GM19468 (cell line): ENCODE results near the gene CDC6.

Experiments used
- ATAC-seq: cut with Tn5 transposase; IDR thresholded peaks from one replicate; pipeline ENCODE4 v1.9.1; 2021; ENCODE audit warnings: mild to moderate bottlenecking, moderate library complexity, moderate number of reproducible peaks; ENCODE audit not compliant: unreplicated experiment; ENCODE audit errors: extremely low read depth

The CDC6 gene

DNA sequence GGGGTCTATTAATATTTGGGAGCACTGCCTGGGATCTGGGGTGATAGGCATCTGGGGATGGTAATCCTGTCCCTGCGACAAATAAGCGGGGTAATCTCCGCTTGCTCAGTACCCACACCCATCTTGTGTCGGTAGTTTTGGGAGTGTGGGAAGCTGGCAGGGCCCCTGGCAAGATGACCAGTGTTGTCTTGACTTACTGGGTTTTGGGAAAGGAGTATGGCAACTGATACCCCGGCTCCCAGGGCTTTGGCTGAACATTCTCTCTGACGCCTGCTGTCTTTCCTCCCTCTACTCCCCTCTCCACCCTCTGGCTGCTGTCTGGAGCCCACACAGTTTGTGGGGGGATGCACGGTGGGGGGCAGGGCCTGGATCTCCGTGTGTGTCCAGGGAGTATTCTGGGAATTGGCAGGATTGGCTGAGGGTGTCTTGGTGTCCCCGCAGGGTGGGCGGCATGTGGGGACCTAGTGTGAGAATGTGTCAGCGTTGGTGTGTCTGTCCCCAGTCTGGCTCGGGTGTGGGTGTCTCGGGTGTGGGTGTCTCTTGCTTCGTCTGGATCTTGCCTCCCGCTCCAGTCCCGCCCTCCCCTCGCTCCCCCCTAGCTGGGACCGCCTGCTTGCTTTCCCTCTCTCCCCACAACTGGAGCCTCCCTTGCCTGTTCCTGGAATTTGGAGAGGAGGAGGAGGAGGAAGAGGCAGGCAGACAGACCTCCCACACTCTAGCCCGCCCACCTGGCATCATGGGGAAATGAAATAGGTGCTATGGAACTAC lies 33.3 kb downstream of the CDC6 start:
- no peak for ATAC-seq

DNA sequence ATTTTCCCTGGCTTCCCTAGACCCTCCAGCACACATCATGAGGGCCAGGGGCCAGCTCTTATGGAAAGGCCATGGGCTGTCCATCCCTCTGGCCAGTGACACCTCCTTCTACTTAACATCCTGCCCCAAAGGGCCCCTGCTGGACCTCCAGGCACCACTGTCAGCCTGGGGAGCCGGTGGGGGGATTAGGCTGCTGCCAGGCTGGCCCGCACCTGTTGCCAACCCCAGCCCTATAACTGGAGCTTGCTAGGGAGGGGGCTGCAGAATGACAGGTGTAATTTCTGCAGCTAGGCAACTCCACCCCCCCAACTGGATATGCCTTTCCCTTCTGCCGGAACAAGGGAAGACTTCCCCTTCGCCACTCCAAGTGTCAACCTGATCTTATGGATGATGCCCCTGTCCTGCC lies 33.8 kb downstream of the CDC6 start:
- no peak for ATAC-seq

GRCh38 chr17:40321961-40322357 lies 34.3 kb downstream of the CDC6 start:
- no peak for ATAC-seq

DNA sequence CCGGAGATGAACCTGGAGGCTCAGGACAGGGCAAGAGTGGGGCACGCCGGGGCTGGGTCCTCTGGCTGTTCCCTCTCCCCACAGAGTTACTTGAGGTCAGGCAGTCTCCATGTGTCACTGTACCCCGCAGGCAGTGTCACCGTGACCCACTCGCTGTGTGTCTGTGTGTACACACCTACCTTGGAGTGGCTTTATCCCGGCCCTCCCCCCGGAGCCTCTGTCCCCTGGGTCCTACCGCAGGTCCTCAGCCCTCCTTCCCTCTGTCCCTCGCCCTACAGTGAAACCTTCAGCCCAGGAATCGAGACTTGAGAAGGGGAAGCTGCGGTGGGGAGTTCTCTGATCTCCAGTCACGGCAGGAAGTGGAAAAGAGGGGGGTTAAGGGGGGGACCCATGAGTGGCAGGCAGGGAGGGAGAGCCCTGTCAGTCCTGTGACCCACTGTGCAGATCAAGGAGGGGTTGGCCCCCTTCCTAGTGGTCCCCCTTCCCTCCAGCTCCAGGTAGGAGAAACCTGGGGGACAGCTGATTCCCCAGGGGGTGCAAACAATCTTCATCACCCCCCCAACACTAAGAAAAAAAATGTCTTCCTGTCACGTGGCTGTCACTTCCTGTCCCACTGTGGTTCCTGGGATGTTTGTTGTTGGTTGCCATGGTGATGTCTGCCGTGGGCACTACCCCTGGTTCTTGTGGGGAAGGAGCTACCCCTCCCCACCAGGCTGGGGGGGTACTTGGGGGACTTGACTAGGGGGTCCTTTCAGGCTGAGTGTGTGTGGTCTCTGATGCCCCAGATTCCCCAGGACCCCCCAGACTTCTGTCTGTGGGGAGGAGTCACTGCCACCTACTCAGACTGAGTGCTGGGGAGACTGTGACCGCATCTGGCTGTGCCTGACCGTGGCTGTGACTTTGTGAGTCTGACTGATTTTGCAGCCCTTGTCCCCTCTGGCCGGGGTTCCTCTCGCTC lies 35.0 kb downstream of the CDC6 start:
- ATAC-seq: no peak

- no peak for ATAC-seq
Observed at GRCh38 chr17:40323391-40324381, 36.0 kb downstream of the CDC6 start.

- ATAC-seq: no peak
Observed at GRCh38 chr17:40325156-40326013, 37.7 kb downstream of the CDC6 start.

DNA sequence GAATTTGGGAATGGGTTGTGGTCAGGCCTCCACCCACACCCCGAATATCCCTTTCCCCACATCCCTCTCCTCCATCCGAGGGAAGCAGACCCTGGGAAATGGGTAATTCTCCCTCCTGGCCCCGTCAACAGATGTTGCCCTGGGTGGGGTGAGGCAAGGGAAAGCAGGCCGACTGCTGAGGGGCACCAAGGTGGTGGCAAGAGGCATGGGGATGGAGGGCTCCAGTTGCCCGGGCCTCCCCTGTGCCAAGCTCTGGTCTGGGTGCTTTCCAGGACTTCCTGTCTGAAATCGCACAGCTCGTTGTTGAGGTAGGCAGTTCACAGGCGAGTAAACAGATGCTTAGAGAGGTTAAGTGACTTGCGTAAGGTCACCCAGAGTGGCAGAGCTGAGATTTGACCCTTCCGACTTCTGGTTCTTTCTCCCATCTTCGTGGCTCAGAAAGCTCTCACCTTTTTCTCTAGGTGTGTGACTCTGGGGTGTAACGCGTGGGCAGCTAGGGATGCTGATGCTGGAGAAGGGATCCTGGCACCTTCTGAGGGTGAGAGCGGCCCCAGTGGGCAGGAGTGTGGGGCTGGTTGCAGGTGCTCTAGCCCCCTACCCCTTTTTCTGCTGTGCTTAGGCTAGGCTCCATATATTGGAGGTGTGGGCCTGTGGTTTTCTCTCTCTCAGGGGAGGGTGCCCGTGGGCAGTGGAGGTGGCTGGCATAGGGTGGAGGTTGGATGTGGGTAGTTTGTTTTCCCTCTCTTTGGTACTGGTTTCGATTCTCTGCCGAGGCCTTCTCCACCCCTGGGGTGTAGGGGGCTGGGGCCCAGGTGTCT lies 38.5 kb downstream of the CDC6 start:
- ATAC-seq: no peak

DNA sequence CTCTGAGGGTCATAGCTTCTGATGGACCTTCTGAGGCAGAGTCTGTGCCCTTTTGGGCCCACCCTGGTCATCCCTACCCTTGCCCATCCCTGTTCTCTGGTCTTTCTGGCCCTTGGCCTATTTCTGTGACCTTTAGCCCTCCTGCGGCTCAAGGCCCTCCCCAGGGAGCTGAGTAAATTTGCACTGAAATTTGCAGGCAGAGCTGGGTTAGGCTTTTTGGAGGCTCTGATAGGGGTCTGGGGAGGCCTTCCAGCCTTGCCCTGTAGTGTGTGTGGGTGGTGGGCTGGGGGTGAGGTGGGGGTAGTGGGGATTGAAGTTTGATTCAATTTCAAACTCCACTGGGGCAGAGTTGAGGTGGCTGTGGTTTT lies 39.1 kb downstream of the CDC6 start:
- no peak for ATAC-seq

- ATAC-seq: no peak
Observed at GRCh38 chr17:40327244-40327729, 39.6 kb downstream of the CDC6 start.

DNA sequence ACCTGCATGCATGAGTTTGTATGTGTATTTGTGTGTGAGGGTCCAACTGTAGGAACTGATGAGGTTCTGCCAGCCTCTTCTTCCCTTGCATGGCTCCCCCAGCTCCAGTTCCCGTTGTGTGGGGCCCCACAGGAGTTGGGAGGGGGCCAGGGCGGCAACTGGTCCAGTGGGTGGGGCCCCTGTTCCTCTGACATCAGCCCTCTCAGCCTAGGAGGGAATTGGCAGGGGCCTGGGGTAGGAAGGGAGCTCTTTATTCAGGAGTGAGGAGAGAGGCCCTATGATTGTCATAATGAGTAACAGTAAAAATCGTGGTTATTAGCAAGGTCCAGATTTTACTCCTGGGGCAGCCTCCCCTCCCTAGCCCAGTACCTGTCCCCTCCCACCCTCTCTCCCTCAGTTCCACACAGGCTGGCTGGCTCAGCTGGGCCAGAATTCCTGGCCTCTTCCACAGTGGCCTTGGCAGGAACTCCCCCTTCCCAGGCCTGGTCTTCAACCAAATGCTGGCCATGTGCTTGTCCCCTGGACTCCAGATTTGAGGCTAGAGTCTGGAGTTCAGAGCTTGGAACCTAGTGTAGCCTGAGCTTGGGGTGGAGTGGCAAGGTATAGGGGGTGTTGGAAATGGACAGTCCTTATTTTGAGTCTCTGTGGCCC lies 40.2 kb downstream of the CDC6 start:
- ATAC-seq: no peak

DNA sequence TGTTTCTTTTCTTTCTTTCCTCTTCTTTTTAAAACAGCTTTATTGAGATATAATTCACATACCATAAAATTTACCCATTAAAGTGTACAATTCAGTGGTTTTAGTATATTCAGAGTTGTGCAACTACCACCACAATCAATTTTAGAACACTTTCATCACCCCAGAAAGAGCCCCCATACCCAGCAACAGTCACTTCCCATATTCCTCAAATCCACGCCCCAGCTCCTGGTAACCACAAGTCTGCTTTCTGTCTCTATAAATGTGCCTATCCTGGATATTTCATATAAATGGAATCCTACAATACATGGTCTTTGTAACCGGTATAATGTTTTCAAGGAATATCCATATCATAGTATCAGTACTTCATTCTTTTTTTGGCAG lies 40.7 kb downstream of the CDC6 start:
- no peak for ATAC-seq

- no peak for ATAC-seq
Observed at GRCh38 chr17:40329839-40330794, 42.4 kb downstream of the CDC6 start.

DNA sequence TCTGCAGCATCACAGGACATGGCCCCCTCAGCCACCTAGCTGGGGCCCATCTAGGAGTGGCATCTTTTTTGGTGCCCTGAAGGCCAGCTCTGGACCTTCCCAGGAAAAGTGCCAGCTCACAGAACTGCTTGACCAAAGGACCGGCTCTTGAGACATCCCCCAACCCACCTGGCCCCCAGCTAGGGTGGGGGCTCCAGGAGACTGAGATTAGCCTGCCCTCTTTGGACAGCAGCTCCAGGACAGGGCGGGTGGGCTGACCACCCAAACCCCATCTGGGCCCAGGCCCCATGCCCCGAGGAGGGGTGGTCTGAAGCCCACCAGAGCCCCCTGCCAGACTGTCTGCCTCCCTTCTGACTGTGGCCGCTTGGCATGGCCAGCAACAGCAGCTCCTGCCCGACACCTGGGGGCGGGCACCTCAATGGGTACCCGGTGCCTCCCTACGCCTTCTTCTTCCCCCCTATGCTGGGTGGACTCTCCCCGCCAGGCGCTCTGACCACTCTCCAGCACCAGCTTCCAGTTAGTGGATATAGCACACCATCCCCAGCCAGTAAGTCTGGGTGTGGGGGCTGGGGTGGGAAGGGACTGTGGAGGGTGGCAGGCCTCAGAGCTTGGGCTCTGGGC lies 43.3 kb downstream of the CDC6 start:
- no peak for ATAC-seq

DNA sequence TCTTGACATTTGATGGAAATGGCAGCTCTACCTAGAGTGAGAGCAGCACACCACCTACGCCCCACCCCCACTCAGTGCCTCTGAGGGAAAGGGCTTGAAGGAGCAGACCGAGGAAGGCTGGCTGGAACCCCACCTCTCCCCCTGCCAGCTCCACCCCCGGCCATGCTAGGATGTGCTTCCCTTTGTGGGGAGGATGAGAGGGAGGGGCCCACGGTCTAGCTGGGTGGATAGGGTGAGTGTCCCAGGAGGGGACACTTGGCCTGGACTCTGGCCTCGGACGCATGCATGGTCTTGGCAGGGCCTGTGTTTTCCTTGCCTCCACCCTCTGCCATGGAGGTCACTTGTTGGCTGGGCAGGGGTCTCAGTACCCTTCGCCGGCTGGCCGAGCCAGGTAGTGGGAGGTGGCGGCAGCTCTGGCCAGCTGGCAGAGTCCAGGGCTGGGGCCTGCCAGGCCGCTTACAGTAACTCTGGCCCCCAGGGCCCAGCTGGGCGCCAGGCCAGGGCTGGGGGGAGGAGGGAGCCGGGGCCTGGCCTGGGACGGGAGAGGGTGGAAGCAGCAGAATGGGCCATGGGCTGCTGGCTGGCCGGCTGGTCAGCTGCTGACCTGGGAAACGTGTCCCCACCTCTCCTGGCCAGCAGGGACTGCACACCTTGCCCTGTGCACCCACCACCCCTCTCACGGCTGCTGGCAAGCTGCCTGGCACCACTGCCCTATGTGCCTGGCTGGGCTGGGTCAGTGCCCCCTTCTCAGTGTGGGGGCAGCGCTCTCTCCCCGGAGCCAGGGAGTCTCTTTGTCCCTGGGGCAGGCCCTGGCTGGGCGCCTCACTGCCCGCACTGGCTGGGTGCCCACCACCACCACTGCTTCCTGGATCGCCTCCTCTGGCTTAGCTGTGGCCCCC lies 44.3 kb downstream of the CDC6 start:
- ATAC-seq: no peak

DNA sequence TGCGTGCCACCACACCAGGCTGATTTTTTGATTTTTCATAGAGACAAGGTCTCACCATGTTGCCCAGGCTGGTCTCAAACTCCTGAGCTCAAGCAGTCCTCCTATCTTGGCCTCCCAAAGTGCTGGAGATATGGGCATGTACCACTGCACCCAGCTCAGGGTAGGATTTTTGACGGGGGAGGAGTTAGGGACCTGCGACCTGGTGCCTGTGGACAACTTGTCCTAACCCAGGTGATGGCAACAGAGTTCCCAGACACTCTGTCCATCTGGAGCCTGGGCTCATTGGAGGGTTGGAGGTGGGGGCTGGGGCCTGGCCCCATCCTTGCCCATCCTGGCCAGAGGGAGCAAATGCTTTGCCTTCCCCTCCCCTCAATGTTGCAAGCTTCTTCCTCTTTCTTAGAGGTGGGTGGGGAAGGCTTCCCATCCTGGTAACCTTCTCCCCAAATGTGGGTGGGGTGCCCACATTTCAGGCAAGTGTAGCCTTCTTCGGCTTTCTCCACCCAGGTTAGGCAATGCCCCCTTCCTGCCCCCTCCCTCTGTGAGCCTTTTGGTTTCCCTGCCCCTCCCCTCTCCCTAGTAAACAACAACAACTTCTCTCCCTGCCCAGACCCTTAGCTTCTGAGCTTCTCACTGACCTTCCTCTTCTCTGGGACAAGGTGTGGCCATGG lies 46.2 kb downstream of the CDC6 start:
- ATAC-seq: no peak
